GM13976 (cell line): ENCODE results near the gene UBE2I.

Experiments
- DNase-seq: peaks from one replicate; pipeline ENCODE4 v3.0.0; 2012; ENCODE audit warnings: low spot score
- in situ Hi-C: fragments of 300-500 bp; cut with MboI; formaldehyde crosslinking; loops from one replicate; pipeline ENCODE4 v1.12.0; 2022; ENCODE audit warnings: low sequenced_read_pairs, mixed read lengths, inconsistent platforms; ENCODE audit not compliant: unreplicated experiment
- TF ChIP-seq, protein P1 (sequence below): IDR thresholded peaks from 2 replicates; pipeline ENCODE4 v1.5.1; 2012; ENCODE audit warnings: borderline replicate concordance, mild to moderate bottlenecking; ENCODE audit not compliant: insufficient read depth; ENCODE audit errors: extremely low read depth, missing control alignments, control extremely low read depth

The UBE2I gene

GRCh38 chr16:1367486-1368174 is 58.2 kb downstream of the UBE2I start:
- no peak for DNase-seq
- in situ Hi-C loops: no loop called here
- TF ChIP-seq, protein P1, sequence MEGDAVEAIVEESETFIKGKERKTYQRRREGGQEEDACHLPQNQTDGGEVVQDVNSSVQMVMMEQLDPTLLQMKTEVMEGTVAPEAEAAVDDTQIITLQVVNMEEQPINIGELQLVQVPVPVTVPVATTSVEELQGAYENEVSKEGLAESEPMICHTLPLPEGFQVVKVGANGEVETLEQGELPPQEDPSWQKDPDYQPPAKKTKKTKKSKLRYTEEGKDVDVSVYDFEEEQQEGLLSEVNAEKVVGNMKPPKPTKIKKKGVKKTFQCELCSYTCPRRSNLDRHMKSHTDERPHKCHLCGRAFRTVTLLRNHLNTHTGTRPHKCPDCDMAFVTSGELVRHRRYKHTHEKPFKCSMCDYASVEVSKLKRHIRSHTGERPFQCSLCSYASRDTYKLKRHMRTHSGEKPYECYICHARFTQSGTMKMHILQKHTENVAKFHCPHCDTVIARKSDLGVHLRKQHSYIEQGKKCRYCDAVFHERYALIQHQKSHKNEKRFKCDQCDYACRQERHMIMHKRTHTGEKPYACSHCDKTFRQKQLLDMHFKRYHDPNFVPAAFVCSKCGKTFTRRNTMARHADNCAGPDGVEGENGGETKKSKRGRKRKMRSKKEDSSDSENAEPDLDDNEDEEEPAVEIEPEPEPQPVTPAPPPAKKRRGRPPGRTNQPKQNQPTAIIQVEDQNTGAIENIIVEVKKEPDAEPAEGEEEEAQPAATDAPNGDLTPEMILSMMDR: no peak

DNA sequence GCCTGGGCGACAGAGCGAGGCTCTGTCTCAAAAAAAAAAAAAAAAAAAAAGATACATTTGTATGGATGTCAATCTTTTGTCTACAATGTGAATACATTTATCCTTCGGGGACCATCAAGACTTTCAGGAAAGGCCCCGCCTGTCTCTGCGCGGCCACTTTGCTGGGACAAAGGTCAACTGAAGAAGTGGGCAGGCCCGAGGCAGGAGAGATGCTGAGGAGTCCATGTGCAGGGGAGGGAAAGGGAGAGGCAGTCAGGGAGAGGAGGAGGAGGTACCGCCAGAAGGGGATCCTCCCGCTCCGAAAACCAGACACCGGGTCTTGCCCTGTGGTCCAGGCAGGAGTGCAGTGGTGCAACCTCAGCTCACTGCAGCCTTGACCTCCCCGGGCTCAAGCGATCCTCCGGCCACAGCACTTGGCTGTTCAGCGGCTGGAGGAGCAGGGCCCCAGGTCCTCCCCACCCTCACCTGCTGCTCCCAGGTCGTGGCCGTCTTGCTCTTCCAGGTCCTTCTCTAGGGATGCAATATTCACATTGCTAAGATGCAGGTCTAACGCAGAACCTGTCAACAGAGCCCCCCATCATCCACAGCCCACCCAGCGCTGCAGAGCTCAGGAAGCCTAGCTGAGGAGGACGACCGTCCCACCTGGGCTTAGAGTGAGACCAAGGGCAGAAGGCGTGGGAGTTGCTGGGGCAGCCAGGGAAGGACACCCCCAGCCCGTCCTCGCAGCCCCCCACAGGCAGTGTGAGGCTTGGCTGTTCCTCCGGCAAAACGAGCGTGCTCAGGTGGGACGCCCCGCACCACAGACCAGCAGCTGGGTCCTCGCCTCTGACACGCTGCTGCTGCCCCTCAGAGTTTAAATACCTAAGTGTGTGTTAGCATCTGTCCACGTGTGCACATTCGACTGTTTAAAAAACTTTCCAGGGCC is 61.9 kb downstream of the UBE2I start:
- TF ChIP-seq, protein P1: no peak
- no peak for DNase-seq
- in situ Hi-C loops: no loop called here

GRCh38 chr16:1372292-1372950 is 63.0 kb downstream of the UBE2I start:
- TF ChIP-seq, protein P1: no peak
- in situ Hi-C loops: no loop called here
- no peak for DNase-seq

DNA sequence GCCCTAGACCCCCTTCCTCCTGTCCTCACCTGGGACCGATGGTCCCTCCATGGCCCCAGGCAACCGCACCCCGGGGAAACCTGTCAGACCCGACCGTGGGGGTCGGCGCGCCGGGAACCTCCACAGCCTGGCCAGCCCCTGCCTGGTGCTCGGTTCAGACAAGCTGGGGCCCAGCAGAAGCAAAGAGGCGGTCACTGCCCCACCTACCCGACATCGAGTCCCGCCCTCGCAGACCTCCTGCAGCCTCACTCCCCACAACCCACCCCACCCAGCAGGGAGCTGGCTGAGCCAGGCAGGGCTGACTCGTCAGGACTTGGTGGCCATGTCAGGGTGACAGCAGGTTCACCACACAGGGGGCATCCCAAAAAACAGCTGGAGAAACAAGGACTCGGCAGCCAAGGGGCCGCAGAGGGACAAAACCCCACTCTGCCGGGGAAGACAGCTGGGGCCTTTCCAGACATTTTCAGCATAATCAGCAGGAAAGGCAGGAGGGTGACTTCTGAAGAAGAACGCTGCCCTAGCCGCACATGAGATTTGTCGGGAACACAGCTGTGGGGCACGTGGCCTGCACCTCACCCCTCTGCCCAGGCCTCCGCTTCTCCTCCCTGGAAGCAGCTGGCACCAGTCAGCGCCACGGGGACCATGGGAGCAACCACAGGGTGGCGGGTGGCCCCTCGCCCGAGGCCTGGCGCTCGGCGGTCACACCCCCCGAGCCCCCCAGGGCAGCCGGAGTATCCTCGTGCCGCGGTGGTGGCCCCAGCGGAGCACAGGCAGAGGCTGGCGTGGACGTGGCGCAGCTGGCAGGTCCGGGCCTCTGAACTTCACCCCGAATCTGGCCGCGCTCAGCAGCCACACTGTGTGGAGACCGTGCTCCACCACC is 65.2 kb downstream of the UBE2I start:
- in situ Hi-C loops: no loop called here
- DNase-seq: no peak
- TF ChIP-seq, protein P1: no peak

- TF ChIP-seq, protein P1: no peak
- in situ Hi-C loops: no loop called here
- DNase-seq: no peak
Observed at GRCh38 chr16:1375298-1375640, 65.8 kb downstream of the UBE2I start.
